Transverse colon (tissue), 4 donors: ENCODE results near the gene GPR32.

Experiments used
- POLR2A ChIP-seq: fragments of 450-650 bp; IDR thresholded peaks from one replicate; pipeline ENCODE4 v1.6.1; 2016; ENCODE audit warnings: antibody characterized with exemption, mild to moderate bottlenecking, moderate library complexity
- POLR2AphosphoS5 ChIP-seq, 3 donors: sonication (generic); formaldehyde crosslinking; IDR thresholded peaks; one replicate each; pipeline ENCODE4 v1.6.1; 2016; ENCODE audit warnings: antibody characterized with exemption in 3 of 3
- TF ChIP-seq, protein P1 (sequence below), 5 experiments: fragments of 200-600 bp in 3 of 5; fragments of 450-650 bp in 2 of 5; sonication (generic) in 3 of 5; IDR thresholded peaks; 1 replicate in 2 of 5; 2 replicates in 3 of 5; pipeline ENCODE4 v1.5.1; 2016 to 2017; ENCODE audit warnings: antibody characterized with exemption in 5 of 5, inconsistent platforms in 3 of 5, mild to moderate bottlenecking in 2 of 5, moderate library complexity in 1 of 5

- TF ChIP-seq, protein P1, sequence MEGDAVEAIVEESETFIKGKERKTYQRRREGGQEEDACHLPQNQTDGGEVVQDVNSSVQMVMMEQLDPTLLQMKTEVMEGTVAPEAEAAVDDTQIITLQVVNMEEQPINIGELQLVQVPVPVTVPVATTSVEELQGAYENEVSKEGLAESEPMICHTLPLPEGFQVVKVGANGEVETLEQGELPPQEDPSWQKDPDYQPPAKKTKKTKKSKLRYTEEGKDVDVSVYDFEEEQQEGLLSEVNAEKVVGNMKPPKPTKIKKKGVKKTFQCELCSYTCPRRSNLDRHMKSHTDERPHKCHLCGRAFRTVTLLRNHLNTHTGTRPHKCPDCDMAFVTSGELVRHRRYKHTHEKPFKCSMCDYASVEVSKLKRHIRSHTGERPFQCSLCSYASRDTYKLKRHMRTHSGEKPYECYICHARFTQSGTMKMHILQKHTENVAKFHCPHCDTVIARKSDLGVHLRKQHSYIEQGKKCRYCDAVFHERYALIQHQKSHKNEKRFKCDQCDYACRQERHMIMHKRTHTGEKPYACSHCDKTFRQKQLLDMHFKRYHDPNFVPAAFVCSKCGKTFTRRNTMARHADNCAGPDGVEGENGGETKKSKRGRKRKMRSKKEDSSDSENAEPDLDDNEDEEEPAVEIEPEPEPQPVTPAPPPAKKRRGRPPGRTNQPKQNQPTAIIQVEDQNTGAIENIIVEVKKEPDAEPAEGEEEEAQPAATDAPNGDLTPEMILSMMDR (IDR thresholded peaks at IDR 0.05): no peak
- TF ChIP-seq POLR2A: no peak
- TF ChIP-seq POLR2AphosphoS5 (IDR thresholded peaks at IDR 0.05): no peak
Measured at GRCh38 chr19:50759886-50760285, 10.4 kb upstream of the GPR32 start.
